Activated CD4-positive, CD25-positive, alpha-beta regulatory T cell treated with anti-CD3 and anti-CD28 coated beads, Interleukin-2, amount 50 U/mL, for 16 hours (primary cell): ENCODE data around the gene MRPL4.
"Not testable (repeated sequence)": the region's sequence is repeated elsewhere in the genome, so short reads cannot be mapped to it uniquely, and the experiment has no call there.

ENCODE experiments used
- DNase-seq: peaks from one replicate; pipeline ENCODE4 v3.0.0-alpha.2; 2020; ENCODE audit warnings: low read depth, low spot score

The MRPL4 gene

GRCh38 chr19:10230173-10230860 lies 21.7 kb upstream of the MRPL4 start:
- DNase-seq, result peak; percentile 42

GRCh38 chr19:10230861-10231611 lies 21.0 kb upstream of the MRPL4 start, which contains the start of gene S1PR2:
Gene S1PR2 (minus strand): TSS chr19:10231331. CDS start chr19:10224905, 6,426 bp downstream.
- peak; percentile 55 for DNase-seq

DNA sequence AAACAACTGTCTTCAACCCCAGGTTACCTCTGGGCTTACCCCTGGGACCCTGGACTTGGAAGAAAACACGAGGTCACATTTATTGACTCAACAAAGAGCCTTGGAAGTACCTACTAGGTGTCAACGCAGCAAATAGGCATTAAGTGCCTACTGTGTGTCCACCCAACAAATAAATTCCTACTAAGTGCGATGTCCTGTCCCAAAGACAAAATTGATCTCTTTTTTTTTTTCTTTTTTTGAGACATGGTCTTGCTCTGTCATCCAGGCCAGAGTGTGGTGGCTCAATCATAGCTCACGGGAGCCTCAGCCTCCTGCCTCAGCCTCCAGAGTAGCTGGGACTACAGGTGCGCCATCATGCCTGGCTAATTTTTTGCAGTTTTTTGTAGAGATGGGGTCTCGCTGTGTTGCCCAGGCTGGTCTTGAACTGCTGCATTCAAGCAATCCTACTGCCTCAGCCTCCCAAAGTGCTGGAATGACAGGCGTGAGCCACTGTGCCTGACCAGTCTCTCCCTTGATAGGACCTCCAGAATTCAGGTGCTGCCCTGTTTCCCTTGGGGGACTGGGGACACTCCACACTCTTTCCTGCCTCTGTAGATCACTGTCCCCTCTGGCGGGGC lies 20.3 kb upstream of the MRPL4 start:
- DNase-seq, result no peak

DNA sequence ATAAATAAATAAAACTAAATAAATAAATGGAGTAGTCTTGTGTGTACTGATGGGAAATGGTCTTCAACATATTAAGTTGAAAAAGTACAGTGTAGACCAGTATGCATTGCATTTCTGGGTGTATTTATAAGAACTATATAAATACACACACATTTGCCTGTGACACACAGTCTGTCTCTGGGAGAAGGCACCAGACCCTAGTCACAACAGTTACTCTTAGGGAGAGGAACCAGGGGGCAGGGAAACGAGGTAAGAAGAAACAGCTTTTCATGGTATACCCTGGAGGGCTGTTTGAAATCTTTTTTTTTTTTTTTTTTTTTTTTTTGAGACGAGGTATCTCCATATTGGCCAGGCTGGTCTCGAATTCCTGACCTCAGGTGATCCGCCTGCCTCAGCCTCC lies 18.1 kb upstream of the MRPL4 start:
- no peak for DNase-seq

DNA sequence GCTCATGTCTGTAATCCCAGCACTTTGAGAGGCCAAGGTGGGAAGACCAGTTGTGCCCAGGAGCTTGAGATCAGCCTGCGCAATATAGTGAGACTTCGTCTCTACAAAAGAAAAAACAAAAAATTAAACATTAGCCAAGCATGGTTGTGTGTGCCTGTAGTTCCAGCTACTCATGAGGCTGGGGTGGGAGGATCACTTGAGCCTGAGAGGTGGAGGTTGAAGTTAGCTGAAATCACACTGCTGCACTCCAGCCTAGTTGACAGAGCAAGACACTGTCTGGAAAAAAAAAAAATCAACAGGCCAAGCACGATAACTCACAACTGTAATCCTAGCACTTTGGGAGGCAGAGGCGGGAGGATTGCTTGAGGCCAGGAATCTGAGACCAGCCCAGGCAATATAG lies 17.0 kb upstream of the MRPL4 start:
- DNase-seq, result no peak

- DNase-seq, result not testable (repeated sequence)
Measured at GRCh38 chr19:10235409-10235808, 16.6 kb upstream of the MRPL4 start.

- no peak for DNase-seq
Measured at GRCh38 chr19:10237702-10238101, 14.3 kb upstream of the MRPL4 start.

DNA sequence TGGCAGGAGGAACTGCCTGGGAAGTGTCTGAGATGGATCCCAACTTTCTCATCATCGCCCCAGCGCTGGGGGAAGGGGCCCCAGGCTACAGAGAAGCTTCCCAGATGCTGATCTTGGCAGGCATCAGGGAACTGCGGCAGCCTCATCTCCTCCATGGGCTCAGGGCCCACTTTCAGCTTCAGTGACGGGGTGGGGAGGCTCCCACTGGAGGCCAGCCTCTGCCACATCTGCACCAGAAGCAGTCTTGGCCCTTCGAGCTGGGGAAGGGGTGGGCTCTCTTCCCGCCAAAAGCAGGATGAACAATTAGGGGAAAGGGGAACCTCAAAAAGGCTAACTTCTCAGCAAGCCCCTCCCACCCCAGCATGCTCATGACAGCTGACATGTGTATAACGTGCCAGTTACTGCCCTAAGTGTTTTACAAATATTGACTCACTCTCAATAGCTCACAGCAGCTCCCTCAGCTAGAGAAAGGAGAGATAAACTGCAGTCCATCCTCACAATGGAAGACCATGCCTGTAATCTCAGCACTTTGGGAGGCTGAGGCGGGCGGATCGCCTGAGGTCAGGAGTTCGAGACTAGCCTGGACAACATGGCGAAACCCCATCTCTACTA lies 13.7 kb upstream of the MRPL4 start:
- DNase-seq, result no peak

- not testable (repeated sequence) for DNase-seq
Measured at GRCh38 chr19:10241826-10242449, 10.1 kb upstream of the MRPL4 start.

DNA sequence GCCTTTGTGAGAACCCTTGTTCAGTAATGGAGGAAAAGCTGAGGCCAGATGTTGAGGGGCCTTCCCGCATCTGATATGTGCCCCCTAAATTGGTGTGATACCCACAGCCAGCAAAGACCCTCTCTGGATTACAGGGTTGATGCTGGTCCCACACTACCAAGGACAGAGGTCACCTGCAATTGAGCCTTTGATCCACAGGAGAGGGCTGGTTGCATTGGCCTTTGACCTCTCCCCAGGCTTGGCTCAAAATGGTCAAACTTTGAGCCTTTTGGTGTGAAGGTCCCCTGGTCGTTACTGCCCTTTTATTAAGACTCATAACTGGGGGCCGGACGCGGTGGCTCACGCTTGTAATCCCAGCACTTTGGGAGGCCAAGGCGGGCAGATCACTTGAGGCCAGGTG lies 8.4 kb upstream of the MRPL4 start:
- no peak for DNase-seq

GRCh38 chr19:10245189-10245939 lies 6.7 kb upstream of the MRPL4 start:
- DNase-seq, result no peak

DNA sequence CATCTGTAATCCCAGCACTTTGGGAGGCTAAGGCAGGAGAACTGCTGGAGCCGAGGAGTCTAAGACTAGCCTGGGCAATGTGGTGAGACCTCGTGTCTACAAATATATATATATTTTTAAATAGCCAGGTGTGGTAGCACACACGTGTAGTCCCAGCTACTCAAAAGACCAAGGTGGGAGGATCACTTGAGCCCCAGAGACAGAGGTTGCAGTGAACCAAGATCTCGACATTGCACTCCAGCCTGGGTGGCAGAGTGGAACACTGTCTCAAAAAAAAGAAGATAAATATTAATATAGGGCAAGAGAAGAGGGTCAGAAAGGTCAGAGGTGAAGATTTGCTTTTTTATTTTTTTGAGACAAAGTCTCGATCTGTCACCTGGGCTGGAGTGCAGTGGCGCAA lies 5.5 kb upstream of the MRPL4 start:
- no peak for DNase-seq

GRCh38 chr19:10252707-10253106 lies 693 bp downstream of the MRPL4 start:
- no peak for DNase-seq

DNA sequence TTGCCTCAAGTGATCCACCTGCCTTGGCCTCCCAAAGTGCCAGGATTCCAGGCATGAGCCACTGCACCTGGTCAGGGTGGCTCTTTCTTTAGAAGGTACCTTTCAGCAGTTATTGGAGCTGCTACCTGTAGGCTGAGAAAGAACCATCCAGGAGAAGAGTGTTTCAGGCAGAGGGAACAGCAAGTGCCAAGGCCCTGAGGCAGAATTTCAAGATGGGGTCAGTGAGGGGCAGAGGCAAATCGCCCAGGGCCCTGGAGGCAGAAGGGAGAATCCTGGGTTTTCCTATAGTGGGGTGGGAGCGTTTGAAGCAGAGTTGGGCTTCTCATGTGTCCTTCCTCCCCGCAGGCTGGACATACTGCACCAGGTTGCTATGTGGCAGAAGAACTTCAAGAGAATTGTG lies 2.2 kb downstream of the MRPL4 start:
- DNase-seq, result no peak

DNA sequence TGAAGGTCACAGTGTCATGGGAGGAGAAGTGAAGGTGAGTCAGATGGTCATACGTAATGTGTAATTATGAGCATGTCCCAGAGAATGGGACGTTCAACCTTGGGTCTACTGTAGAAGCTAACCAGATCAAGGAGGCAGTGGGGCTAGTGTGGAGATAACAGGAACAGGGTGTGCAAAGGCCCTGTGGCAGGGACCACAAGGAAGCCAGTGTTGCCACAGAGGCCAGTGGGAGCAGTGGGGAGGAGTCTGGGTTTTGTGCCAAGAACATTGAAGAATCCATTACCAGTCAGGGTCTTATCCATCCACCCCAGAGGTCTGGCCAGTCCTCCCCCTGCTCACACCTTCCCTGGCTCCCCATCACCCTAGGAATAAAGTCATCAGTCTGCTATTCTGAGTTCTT lies 3.3 kb downstream of the MRPL4 start:
- DNase-seq, result no peak

DNA sequence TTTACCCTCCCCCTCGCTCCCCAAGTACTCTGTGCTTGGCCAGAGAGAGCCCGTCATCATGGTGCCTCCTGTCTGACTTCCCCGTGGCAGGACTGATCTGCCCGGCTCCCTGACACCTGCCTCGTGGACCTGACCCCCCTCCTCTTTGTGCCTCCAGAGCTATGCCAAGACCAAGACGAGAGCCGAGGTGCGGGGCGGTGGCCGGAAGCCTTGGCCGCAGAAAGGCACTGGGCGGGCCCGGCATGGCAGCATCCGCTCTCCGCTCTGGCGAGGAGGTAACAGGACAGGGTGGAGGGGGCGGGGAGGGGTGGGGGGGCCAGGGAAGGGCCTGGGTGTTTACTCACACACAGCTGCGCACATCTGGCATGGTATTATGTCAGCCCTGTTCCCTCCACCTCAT lies 4.5 kb downstream of the MRPL4 start:
- DNase-seq, result no peak

- no peak for DNase-seq
Measured at GRCh38 chr19:10256970-10257615, 5.1 kb downstream of the MRPL4 start.

DNA sequence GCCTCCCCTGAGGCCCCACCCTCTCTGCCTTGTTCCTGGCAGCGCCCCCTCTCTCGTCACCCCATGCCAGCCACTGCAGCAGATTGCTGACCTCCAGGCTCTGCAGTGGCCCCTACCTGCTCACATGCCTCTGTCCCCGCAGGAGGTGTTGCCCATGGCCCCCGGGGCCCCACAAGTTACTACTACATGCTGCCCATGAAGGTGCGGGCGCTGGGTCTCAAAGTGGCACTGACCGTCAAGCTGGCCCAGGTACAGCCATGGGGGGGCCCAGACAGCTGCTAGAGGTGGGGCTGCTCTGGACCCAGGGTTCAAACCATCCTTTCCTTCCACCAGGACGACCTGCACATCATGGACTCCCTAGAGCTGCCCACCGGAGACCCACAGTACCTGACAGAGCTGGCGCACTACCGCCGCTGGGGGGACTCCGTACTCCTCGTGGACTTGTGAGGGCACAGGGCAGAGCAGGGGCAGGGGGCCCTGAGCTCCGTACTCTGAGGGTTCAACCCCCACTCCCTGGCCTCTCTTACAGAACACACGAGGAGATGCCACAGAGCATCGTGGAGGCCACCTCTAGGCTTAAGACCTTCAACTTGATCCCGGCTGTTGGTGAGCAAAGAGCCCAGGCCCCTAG lies 6.2 kb downstream of the MRPL4 start:
- DNase-seq, result no peak

- peak; percentile 81 for DNase-seq
Measured at GRCh38 chr19:10259162-10259905, 7.3 kb downstream of the MRPL4 start.
